ENCODE results near the gene IL22RA1.

The IL22RA1 gene

GRCh38 chr1:24082372-24082771 lies 60.6 kb downstream of the IL22RA1 start:
- no peak for DNase-seq
- Histone ChIP-seq H3K4me2 (ENCODE audit: low read length, poor library complexity, severe bottlenecking) (no peak overlapping the region), H2BK120ac (ENCODE audit: low read depth, low read length) (no peak overlapping the region)

GRCh38 chr1:24081190-24081589 lies 61.8 kb downstream of the IL22RA1 start:
- no peak overlapping the region for H2BK12ac ChIP-seq (ENCODE audit: low read length in 2 of 2)
- H2BK15ac ChIP-seq (ENCODE audit: low read depth, poor library complexity, severe bottlenecking) = no peak overlapping the region
- no peak overlapping the region for H3K4ac ChIP-seq (ENCODE audit: low read depth in 1 of 2, low read length in 2 of 2)
- H2AFZ ChIP-seq (ENCODE audit: low read depth, low read length) = no peak overlapping the region
- H3K4me2 ChIP-seq (ENCODE audit: low read length, poor library complexity, severe bottlenecking) = no peak overlapping the region
- DNase-seq = no peak
- H2BK5ac ChIP-seq (ENCODE audit: low read depth, low read length, poor library complexity, severe bottlenecking) = no peak overlapping the region
- H4K91ac ChIP-seq (ENCODE audit: low read length) = no peak overlapping the region
- no peak overlapping the region for H3K27ac ChIP-seq (ENCODE audit: low read length, poor library complexity, severe bottlenecking)
- peaks cover 16 to 33% of the 10 kb centered on the region in 2 experiments for H3K27me3 ChIP-seq (ENCODE audit: control insufficient read depth in 1 of 2, insufficient read depth in 1 of 2, low read length in 2 of 2)
- 95% methylated on average over 6 of the region's 6 CpGs for WGBS
- H4K8ac ChIP-seq (ENCODE audit: low read length) = no peak overlapping the region
- H3K14ac ChIP-seq (ENCODE audit: low read length in 2 of 2) = no peak overlapping the region
- no peak overlapping the region for H3K18ac ChIP-seq (ENCODE audit: low read depth in 1 of 2, low read length in 2 of 2)
- H3K4me3 ChIP-seq (ENCODE audit: insufficient read depth in 1 of 2, low read depth in 1 of 2, low read length in 2 of 2) = no peak overlapping the region
- peak overlapping the region in 1 of 2 experiments; percentile 74 for H3K23ac ChIP-seq (ENCODE audit: low read length in 2 of 2)
- H2BK120ac ChIP-seq (ENCODE audit: low read depth, low read length) = no peak overlapping the region
- H3K9ac ChIP-seq (ENCODE audit: low read length) = no peak overlapping the region
- no peaks in the 10 kb centered on the region for H3K36me3 ChIP-seq (ENCODE audit: control insufficient read depth in 1 of 2, insufficient read depth in 2 of 2, low read depth in 1 of 2, low read length in 2 of 2)
- no peaks in the 10 kb centered on the region for H3K9me3 ChIP-seq (ENCODE audit: control insufficient read depth, low read length)
- no peaks in the 10 kb centered on the region for H3K4me1 ChIP-seq (ENCODE audit: control insufficient read depth, insufficient read depth, low read depth, low read length)
- no peak overlapping the region for H2AK5ac ChIP-seq (ENCODE audit: low read length, severe bottlenecking)
- no peaks in the 10 kb centered on the region for H3K79me1 ChIP-seq (replicated peaks; ENCODE audit: low read length, poor library complexity, severe bottlenecking)

More at GRCh38 chr1:24082372-24082771, 60.6 kb downstream of the IL22RA1 start:
- no peak overlapping the region for H4K8ac ChIP-seq (ENCODE audit: low read length)
- no peak overlapping the region for H3K18ac ChIP-seq (ENCODE audit: low read depth in 1 of 2, low read length in 2 of 2)
- peak overlapping the region in 1 of 2 experiments; percentile 11 for H3K14ac ChIP-seq (ENCODE audit: low read length in 2 of 2)
- no peaks in the 10 kb centered on the region for H3K4me1 ChIP-seq (ENCODE audit: control insufficient read depth, insufficient read depth, low read depth, low read length)
- H3K4ac ChIP-seq (ENCODE audit: low read depth in 1 of 2, low read length in 2 of 2) = no peak overlapping the region
- no peak overlapping the region for H3K4me3 ChIP-seq (ENCODE audit: insufficient read depth in 1 of 2, low read depth in 1 of 2, low read length in 2 of 2)
- H3K27ac ChIP-seq (ENCODE audit: low read length, poor library complexity, severe bottlenecking) = no peak overlapping the region
- H3K9me3 ChIP-seq (ENCODE audit: control insufficient read depth, low read length) = no peaks in the 10 kb centered on the region
- H4K91ac ChIP-seq (ENCODE audit: low read length) = no peak overlapping the region
- H3K79me1 ChIP-seq (replicated peaks; ENCODE audit: low read length, poor library complexity, severe bottlenecking) = no peaks in the 10 kb centered on the region
- H2BK12ac ChIP-seq (ENCODE audit: low read length in 2 of 2) = no peak overlapping the region
- 91% methylated on average over 8 of the region's 8 CpGs for WGBS
- H3K36me3 ChIP-seq (ENCODE audit: control insufficient read depth in 1 of 2, insufficient read depth in 2 of 2, low read depth in 1 of 2, low read length in 2 of 2) = no peaks in the 10 kb centered on the region
- H3K9ac ChIP-seq (ENCODE audit: low read length) = no peak overlapping the region
- H2AK5ac ChIP-seq (ENCODE audit: low read length, severe bottlenecking) = no peak overlapping the region
- no peak overlapping the region for H2BK5ac ChIP-seq (ENCODE audit: low read depth, low read length, poor library complexity, severe bottlenecking)
- no peak overlapping the region for H3K23ac ChIP-seq (ENCODE audit: low read length in 2 of 2)
- no peak overlapping the region for H2BK15ac ChIP-seq (ENCODE audit: low read depth, poor library complexity, severe bottlenecking)
- no peak overlapping the region for H2AFZ ChIP-seq (ENCODE audit: low read depth, low read length)
- H3K27me3 ChIP-seq (ENCODE audit: control insufficient read depth in 1 of 2, insufficient read depth in 1 of 2, low read length in 2 of 2) = peaks cover 19 to 33% of the 10 kb centered on the region in 2 experiments

- Histone ChIP-seq H3K14ac (ENCODE audit: low read length in 2 of 2) (no peak overlapping the region), H3K18ac (ENCODE audit: low read depth in 1 of 2, low read length in 2 of 2) (no peak overlapping the region), H2BK15ac (ENCODE audit: low read depth, poor library complexity, severe bottlenecking) (no peak overlapping the region), H2AFZ (ENCODE audit: low read depth, low read length) (no peak overlapping the region), H3K9me3 (ENCODE audit: control insufficient read depth, low read length) (no peaks in the 10 kb centered on the region), H2BK5ac (ENCODE audit: low read depth, low read length, poor library complexity, severe bottlenecking) (no peak overlapping the region), H3K4ac (ENCODE audit: low read depth in 1 of 2, low read length in 2 of 2) (no peak overlapping the region), H3K23ac (ENCODE audit: low read length in 2 of 2) (no peak overlapping the region), H2AK5ac (ENCODE audit: low read length, severe bottlenecking) (no peak overlapping the region), H2BK120ac (ENCODE audit: low read depth, low read length) (no peak overlapping the region), H3K79me1 (replicated peaks; ENCODE audit: low read length, poor library complexity, severe bottlenecking) (no peaks in the 10 kb centered on the region), H4K91ac (ENCODE audit: low read length) (no peak overlapping the region), H3K4me1 (ENCODE audit: control insufficient read depth, insufficient read depth, low read depth, low read length) (no peaks in the 10 kb centered on the region), H3K4me3 (ENCODE audit: insufficient read depth in 1 of 2, low read depth in 1 of 2, low read length in 2 of 2) (no peak overlapping the region), H3K9ac (ENCODE audit: low read length) (no peak overlapping the region), H2BK12ac (ENCODE audit: low read length in 2 of 2) (no peak overlapping the region), H3K4me2 (ENCODE audit: low read length, poor library complexity, severe bottlenecking) (no peak overlapping the region), H3K27me3 (ENCODE audit: control insufficient read depth in 1 of 2, insufficient read depth in 1 of 2, low read length in 2 of 2) (peaks cover 18 to 33% of the 10 kb centered on the region in 2 experiments), H4K8ac (ENCODE audit: low read length) (peak overlapping the region; percentile 20), H3K36me3 (ENCODE audit: control insufficient read depth in 1 of 2, insufficient read depth in 2 of 2, low read depth in 1 of 2, low read length in 2 of 2) (no peaks in the 10 kb centered on the region), H3K27ac (ENCODE audit: low read length, poor library complexity, severe bottlenecking) (no peak overlapping the region)
- no peak for DNase-seq
- WGBS = 91% methylated on average over 7 of the region's 10 CpGs
Measured at GRCh38 chr1:24080131-24080530, 62.8 kb downstream of the IL22RA1 start.

GRCh38 chr1:24077278-24077978 lies 65.5 kb downstream of the IL22RA1 start:
- Histone ChIP-seq H3K4me3 (ENCODE audit: insufficient read depth in 1 of 2, low read depth in 1 of 2, low read length in 2 of 2) (no peak overlapping the region), H3K36me3 (ENCODE audit: control insufficient read depth in 1 of 2, insufficient read depth in 2 of 2, low read depth in 1 of 2, low read length in 2 of 2) (no peaks in the 10 kb centered on the region), H2AFZ (ENCODE audit: low read depth, low read length) (no peak overlapping the region), H4K91ac (ENCODE audit: low read length) (no peak overlapping the region), H2BK120ac (ENCODE audit: low read depth, low read length) (no peak overlapping the region), H2BK12ac (ENCODE audit: low read length in 2 of 2) (no peak overlapping the region), H3K14ac (ENCODE audit: low read length in 2 of 2) (no peak overlapping the region), H4K8ac (ENCODE audit: low read length) (no peak overlapping the region), H3K27ac (ENCODE audit: low read length, poor library complexity, severe bottlenecking) (no peak overlapping the region), H2BK15ac (ENCODE audit: low read depth, poor library complexity, severe bottlenecking) (no peak overlapping the region), H3K23ac (ENCODE audit: low read length in 2 of 2) (no peak overlapping the region), H3K27me3 (ENCODE audit: control insufficient read depth in 1 of 2, insufficient read depth in 1 of 2, low read length in 2 of 2) (peaks cover 9 to 11% of the 10 kb centered on the region in 2 experiments), H3K9ac (ENCODE audit: low read length) (no peak overlapping the region), H3K4me1 (ENCODE audit: control insufficient read depth, insufficient read depth, low read depth, low read length) (no peaks in the 10 kb centered on the region), H2AK5ac (ENCODE audit: low read length, severe bottlenecking) (no peak overlapping the region), H3K79me1 (replicated peaks; ENCODE audit: low read length, poor library complexity, severe bottlenecking) (no peaks in the 10 kb centered on the region), H3K4me2 (ENCODE audit: low read length, poor library complexity, severe bottlenecking) (no peak overlapping the region), H3K18ac (ENCODE audit: low read depth in 1 of 2, low read length in 2 of 2) (no peak overlapping the region), H3K4ac (ENCODE audit: low read depth in 1 of 2, low read length in 2 of 2) (no peak overlapping the region), H3K9me3 (ENCODE audit: control insufficient read depth, low read length) (no peaks in the 10 kb centered on the region), H2BK5ac (ENCODE audit: low read depth, low read length, poor library complexity, severe bottlenecking) (no peak overlapping the region)
- no peak for DNase-seq
- 85% methylated on average over 16 of the region's 16 CpGs for WGBS
